Panc1 (cell line): ENCODE measurements around the gene PEAR1.

Experiments used
- CTCF ChIP-seq: fragments of 450-650 bp; IDR thresholded peaks from 2 replicates; pipeline ENCODE4 v1.5.1; 2017; ENCODE audit warnings: mild to moderate bottlenecking
- POLR2AphosphoS5 ChIP-seq: IDR thresholded peaks from 2 replicates; pipeline ENCODE4 v1.6.1; 2012; ENCODE audit warnings: mild to moderate bottlenecking, low read depth, low read length, moderate library complexity
- TCF7L2 ChIP-seq: IDR thresholded peaks from 2 replicates; pipeline ENCODE4 v1.6.1; 2011; ENCODE audit warnings: mild to moderate bottlenecking, low read depth, low read length, inconsistent platforms
- TF ChIP-seq, protein P1 (sequence below), 2 experiments: IDR thresholded peaks; 2 replicates each; pipeline ENCODE4 v1.6.1; 2011 to 2012; ENCODE audit warnings: low read depth in 2 of 2, control low read depth in 1 of 2, low read length in 1 of 2, mild to moderate bottlenecking in 1 of 2, moderate library complexity in 1 of 2; ENCODE audit not compliant: insufficient read depth in 1 of 2

DNA sequence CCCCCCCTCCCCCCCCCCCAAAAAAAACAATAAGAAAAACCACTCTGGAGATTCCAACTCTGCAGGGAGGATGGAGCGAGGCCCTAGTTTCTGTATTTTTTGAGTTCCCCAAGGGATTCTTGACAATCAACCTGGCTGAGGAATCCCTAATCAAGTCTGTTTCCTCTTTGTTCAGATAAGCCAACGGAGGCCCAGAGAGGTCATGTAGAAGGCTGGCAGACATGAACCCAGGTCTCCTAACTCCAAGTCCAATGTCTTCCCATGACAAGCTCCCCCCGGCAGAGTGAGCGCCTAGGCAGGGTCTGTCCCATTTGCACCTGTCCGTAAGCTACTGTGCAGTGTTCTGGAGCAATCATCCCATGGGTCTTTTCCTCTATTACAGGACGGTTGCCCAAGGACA is 66.4 kb downstream of the PEAR1 start:
- TF ChIP-seq POLR2AphosphoS5 (no peak), CTCF (no peak), TCF7L2 (no peak)
- TF ChIP-seq, protein P1, sequence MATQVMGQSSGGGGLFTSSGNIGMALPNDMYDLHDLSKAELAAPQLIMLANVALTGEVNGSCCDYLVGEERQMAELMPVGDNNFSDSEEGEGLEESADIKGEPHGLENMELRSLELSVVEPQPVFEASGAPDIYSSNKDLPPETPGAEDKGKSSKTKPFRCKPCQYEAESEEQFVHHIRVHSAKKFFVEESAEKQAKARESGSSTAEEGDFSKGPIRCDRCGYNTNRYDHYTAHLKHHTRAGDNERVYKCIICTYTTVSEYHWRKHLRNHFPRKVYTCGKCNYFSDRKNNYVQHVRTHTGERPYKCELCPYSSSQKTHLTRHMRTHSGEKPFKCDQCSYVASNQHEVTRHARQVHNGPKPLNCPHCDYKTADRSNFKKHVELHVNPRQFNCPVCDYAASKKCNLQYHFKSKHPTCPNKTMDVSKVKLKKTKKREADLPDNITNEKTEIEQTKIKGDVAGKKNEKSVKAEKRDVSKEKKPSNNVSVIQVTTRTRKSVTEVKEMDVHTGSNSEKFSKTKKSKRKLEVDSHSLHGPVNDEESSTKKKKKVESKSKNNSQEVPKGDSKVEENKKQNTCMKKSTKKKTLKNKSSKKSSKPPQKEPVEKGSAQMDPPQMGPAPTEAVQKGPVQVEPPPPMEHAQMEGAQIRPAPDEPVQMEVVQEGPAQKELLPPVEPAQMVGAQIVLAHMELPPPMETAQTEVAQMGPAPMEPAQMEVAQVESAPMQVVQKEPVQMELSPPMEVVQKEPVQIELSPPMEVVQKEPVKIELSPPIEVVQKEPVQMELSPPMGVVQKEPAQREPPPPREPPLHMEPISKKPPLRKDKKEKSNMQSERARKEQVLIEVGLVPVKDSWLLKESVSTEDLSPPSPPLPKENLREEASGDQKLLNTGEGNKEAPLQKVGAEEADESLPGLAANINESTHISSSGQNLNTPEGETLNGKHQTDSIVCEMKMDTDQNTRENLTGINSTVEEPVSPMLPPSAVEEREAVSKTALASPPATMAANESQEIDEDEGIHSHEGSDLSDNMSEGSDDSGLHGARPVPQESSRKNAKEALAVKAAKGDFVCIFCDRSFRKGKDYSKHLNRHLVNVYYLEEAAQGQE (IDR thresholded peaks at IDR 0.05; ENCODE audit: insufficient read depth in 1 of 2, low read depth in 2 of 2, low read length in 1 of 2), result no peak
